Heart right ventricle (tissue), 16 donors: ENCODE results near the gene SLC12A1. TPM values are rescaled to one million over a fixed set of nuclear protein-coding genes. Genes with fewer than 3 reads are reported as not detected.

Experiments used
- ATAC-seq, 8 donors: fragments of 200-7000 bp; cut with Tn5 transposase; one replicate each; pipeline ENCODE4 v1.9.1; 2020; ENCODE audit warnings: mild to moderate bottlenecking in 8 of 8, moderate library complexity in 8 of 8, moderate number of reproducible peaks in 1 of 8
- DNase-seq, 2 donors: peaks; one replicate each; pipeline ENCODE4 v3.0.0-alpha.2; 2020
- H3K27ac ChIP-seq, 10 donors: fragments of 200-600 bp; sonication (generic) in 2 of 10; one replicate each; pipeline versions ENCODE4 v1.5.0 to v1.8.0; 2020 to 2022; ENCODE audit warnings: mild to moderate bottlenecking in 3 of 10
- H3K27me3 ChIP-seq, 7 donors: fragments of 200-600 bp; one replicate each; pipeline ENCODE4 v1.8.0; 2021 to 2022; ENCODE audit warnings: mild to moderate bottlenecking in 2 of 7
- H3K36me3 ChIP-seq, 9 donors: fragments of 200-600 bp; sonication (generic) in 1 of 9; one replicate each; pipeline versions ENCODE4 v1.5.0 to v1.8.0; 2020 to 2022; ENCODE audit warnings: mild to moderate bottlenecking in 2 of 9
- H3K4me1 ChIP-seq, 9 donors: fragments of 200-600 bp; sonication (generic) in 1 of 9; one replicate each; pipeline versions ENCODE4 v1.5.0 to v1.8.0; 2020 to 2022; ENCODE audit warnings: mild to moderate bottlenecking in 4 of 9
- H3K4me3 ChIP-seq, 10 donors: fragments of 200-600 bp; sonication (generic) in 2 of 10; one replicate each; pipeline versions ENCODE4 v1.5.0 to v1.8.0; 2020 to 2022; ENCODE audit warnings: mild to moderate bottlenecking in 7 of 10, moderate library complexity in 2 of 10
- H3K9me3 ChIP-seq, 11 donors: fragments of 200-600 bp in 10 of 11; sonication (generic) in 2 of 11; one replicate each; pipeline versions ENCODE4 v1.5.0 to v1.8.0; 2013 to 2022; ENCODE audit warnings: mild to moderate bottlenecking in 2 of 11, control low read depth in 1 of 11, moderate library complexity in 1 of 11
- CTCF ChIP-seq, 9 donors: fragments of 200-600 bp; sonication (generic) in 2 of 9; IDR thresholded peaks; one replicate each; pipeline versions ENCODE4 v1.5.0 to v1.8.0; 2021 to 2022; ENCODE audit warnings: antibody characterized with exemption in 9 of 9, mild to moderate bottlenecking in 5 of 9, moderate library complexity in 1 of 9
- WGBS, 2 donors: extraction: QIAGEN DNeasy Blood & Tissue Kit; methylation state at CpG; one replicate each; pipeline ENCODE4 v1.1.7; 2013; ENCODE audit warnings: inconsistent platforms in 1 of 2; 5-methylcytosine and 5-hydroxymethylcytosine counted together
- intact Hi-C, 10 donors: fragments of 100-400 bp; cut with DNase I; formaldehyde crosslinking; loops; one replicate each; pipeline versions ENCODE4 v1.11.1 to v1.14.2; 2022
- polyA plus RNA-seq, 2 donors: library from polyadenylated mRNA; stranded (reverse); fragments of 200-250 nt; gene quantifications; one replicate each; pipeline ENCODE4 v1.2.3, GENCODE V29; 2013
- total RNA-seq, 10 donors: library from RNA; stranded (reverse); fragmentation: NEBNext Ultra II Directional in 3 of 10; extraction: Animal tissue kit (Norgen Biotek cat#: 25700) in 3 of 10; gene quantifications; one replicate each; pipeline versions ENCODE4 v1.2.1 to v1.2.4, GENCODE V29; 2021 to 2023
- donor health status: Arrhythmogenic right ventricular cardiomyopathy.
- donor health status: ischemic (EF 13 %, LVEDD 7.1; RV severe dilation, severe dysfunction).
- donor health status: healthy with polysubstance abuse.
- donor health status: DM: no; HTN: yes; CAD: no.
- donor health status: DM: no; HTN: no; CAD: no.
- donor health status: ischemic (EF 25% LVEDD 6.9; RV normal size, moderate dysfunction).
- donor health status: ischemic (EF 25% LVEDD 5.7; RV mildly dilated, moderate dysfunction).
- donor health status: healthy.
- donor health status: DM: yes; HTN: yes; CAD: no.
- donor health status: Ischemic cardiomyopathy.
- donor health status: ischemic (EF 35%, LVEDD 5.7; RV mildly dilated, moderate dysfunction).
- donor health status: nonischemic (EF 11% LVEDD 7.7; RV severe dilation, severe dysfunction).
- donor health status: DM: yes; HTN: yes; CAD: no.
- donor health status: PGD.
- donor health status: ischemic (EF 29% LVEDD 5.4; RV normal size, mild dysfunction).
- donor health status: nonischemic (EF 23%, LVEDD 6.1; RV moderate dilation, normal function).

The SLC12A1 gene
- total and polyA plus RNA-seq, 12 donors = not detected

GRCh38 chr15:48336940-48337339 is 130.8 kb downstream of the SLC12A1 start:
- no peak overlapping the region for H3K27ac ChIP-seq
- TF ChIP-seq CTCF (IDR thresholded peaks at IDR 0.05) = peak in 6 of 9 donors; percentile 21 to 28 (median 24)
- no peak overlapping the region for H3K4me3 ChIP-seq
- DNase-seq (no peak), ATAC-seq (no peak)
- peaks cover 4 to 21% (median 8%) of the 10 kb centered on the region in 9 donors for H3K4me1 ChIP-seq
- H3K9me3 ChIP-seq = no peaks in the 10 kb centered on the region
- WGBS, 2 donors = 80 to 86% methylated on average over 2 of the region's 2 CpGs
- peaks cover 0 to 91% (median 10%) of the 10 kb centered on the region in 9 donors for H3K36me3 ChIP-seq
- intact Hi-C loops = loop anchor here in 1 of 10 donors (10.0 kb wide), 1 partner anchor 818 kb away; the partner anchor contains the start of gene COPS2
- no peaks in the 10 kb centered on the region for H3K27me3 ChIP-seq

GRCh38 chr15:48337607-48338006 is 131.5 kb downstream of the SLC12A1 start:
- H3K27me3 ChIP-seq = no peaks in the 10 kb centered on the region
- H3K9me3 ChIP-seq = no peaks in the 10 kb centered on the region
- TF ChIP-seq CTCF (IDR thresholded peaks at IDR 0.05) = no peak
- intact Hi-C loops = loop anchor here in 1 of 10 donors (10.0 kb wide), 1 partner anchor 817 kb away; the partner anchor contains the start of gene COPS2
- peaks cover 0 to 15% (median 2%) of the 10 kb centered on the region in 9 donors for H3K4me1 ChIP-seq
- peaks cover 0 to 97% (median 11%) of the 10 kb centered on the region in 9 donors for H3K36me3 ChIP-seq
- no peak overlapping the region for H3K4me3 ChIP-seq
- ATAC-seq (no peak), DNase-seq (no peak)
- H3K27ac ChIP-seq = no peak overlapping the region
- 64 to 84% methylated on average over 1 of the region's 1 CpG for WGBS, 2 donors

- ATAC-seq (no peak), DNase-seq (no peak)
- WGBS, 2 donors = 75 to 76% methylated on average over 4 of the region's 4 CpGs
- TF ChIP-seq CTCF (IDR thresholded peaks at IDR 0.05) = no peak
- Histone ChIP-seq H3K27ac (no peak overlapping the region), H3K4me1 (peaks cover 0 to 5% (median 0%) of the 10 kb centered on the region in 9 donors), H3K27me3 (no peaks in the 10 kb centered on the region), H3K9me3 (no peaks in the 10 kb centered on the region), H3K36me3 (peaks cover 0 to 90% (median 23%) of the 10 kb centered on the region in 9 donors), H3K4me3 (no peak overlapping the region)
- intact Hi-C loops = no loop called here
Measured at GRCh38 chr15:48340111-48340510, 134.0 kb downstream of the SLC12A1 start.

GRCh38 chr15:48343865-48344264 is 137.8 kb downstream of the SLC12A1 start:
- Histone ChIP-seq H3K27me3 (no peaks in the 10 kb centered on the region), H3K4me1 (no peaks in the 10 kb centered on the region), H3K9me3 (no peaks in the 10 kb centered on the region), H3K27ac (no peak overlapping the region), H3K4me3 (no peak overlapping the region), H3K36me3 (peaks cover 0 to 53% (median 19%) of the 10 kb centered on the region in 9 donors)
- TF ChIP-seq CTCF (IDR thresholded peaks at IDR 0.05) = no peak
- intact Hi-C loops = no loop called here
- no peak for DNase-seq
- 91 to 95% methylated on average over 6 of the region's 6 CpGs for WGBS, 2 donors
- no peak for ATAC-seq
